GM21381 (cell line): ENCODE data around the gene TTC28.
"Not testable (repeated sequence)": the region's sequence is repeated elsewhere in the genome, so short reads cannot be mapped to it uniquely, and the experiment has no call there.

Experiments used
- ATAC-seq: cut with Tn5 transposase; IDR thresholded peaks from one replicate; pipeline ENCODE4 v1.9.1; 2021; ENCODE audit warnings: mild to moderate bottlenecking, moderate library complexity; ENCODE audit not compliant: unreplicated experiment

TTC28 gene

GRCh38 chr22:28679611-28680287 lies at the start of gene TTC28:
Gene TTC28 (minus strand): TSS chr22:28679840. CDS start chr22:28679723, 117 bp downstream.
- not testable (repeated sequence) for ATAC-seq

GRCh38 chr22:28728621-28729313 lies 49.1 kb upstream of the TTC28 start:
- ATAC-seq: no peak

- ATAC-seq: no peak
These were observed 48.4 kb upstream of the TTC28 start for GRCh38 chr22:28728002-28728401.

GRCh38 chr22:28718044-28718443 lies 38.4 kb upstream of the TTC28 start:
- ATAC-seq: no peak

GRCh38 chr22:28716686-28717085 lies 37.0 kb upstream of the TTC28 start:
- ATAC-seq: no peak

GRCh38 chr22:28715611-28716010 lies 36.0 kb upstream of the TTC28 start:
- ATAC-seq: no peak

GRCh38 chr22:28714043-28714628 lies 34.5 kb upstream of the TTC28 start:
- ATAC-seq: no peak

GRCh38 chr22:28711820-28712777 lies 32.5 kb upstream of the TTC28 start:
- ATAC-seq: no peak

GRCh38 chr22:28711341-28711740 lies 31.7 kb upstream of the TTC28 start:
- no peak for ATAC-seq

GRCh38 chr22:28710576-28711191 lies 31.0 kb upstream of the TTC28 start:
- no peak for ATAC-seq

- ATAC-seq: no peak
These were observed 30.5 kb upstream of the TTC28 start for GRCh38 chr22:28710107-28710506.

- ATAC-seq: no peak
These were observed 27.2 kb upstream of the TTC28 start for GRCh38 chr22:28706845-28707244.

- no peak for ATAC-seq
These were observed 23.8 kb upstream of the TTC28 start for GRCh38 chr22:28703436-28703835.

GRCh38 chr22:28702891-28703290 lies 23.3 kb upstream of the TTC28 start:
- no peak for ATAC-seq

GRCh38 chr22:28693041-28693760 lies 13.6 kb upstream of the TTC28 start:
- ATAC-seq: not testable (repeated sequence)

GRCh38 chr22:28689796-28690195 lies 10.2 kb upstream of the TTC28 start:
- ATAC-seq: not testable (repeated sequence)

GRCh38 chr22:28682966-28683365 lies 3.3 kb upstream of the TTC28 start:
- ATAC-seq: not testable (repeated sequence)

GRCh38 chr22:28680813-28681490 lies 1.3 kb upstream of the TTC28 start:
- ATAC-seq: not testable (repeated sequence)
